GM23248 (cell line): Measurements from ENCODE around the gene ASPHD2.

Experiments used
- EZH2 ChIP-seq: fragments of 200-600 bp; sonication (generic); IDR thresholded peaks from 2 replicates; pipeline ENCODE4 v1.6.1; 2018; ENCODE audit warnings: antibody characterized with exemption, mild to moderate bottlenecking; ENCODE audit not compliant: insufficient read depth, poor library complexity, severe bottlenecking
- EZH2phosphoT487 ChIP-seq: fragments of 200-600 bp; sonication (generic); IDR thresholded peaks from 2 replicates; pipeline ENCODE4 v1.6.1; 2018; ENCODE audit warnings: antibody characterized with exemption, moderate library complexity, mild to moderate bottlenecking, low read depth; ENCODE audit not compliant: insufficient read depth

DNA sequence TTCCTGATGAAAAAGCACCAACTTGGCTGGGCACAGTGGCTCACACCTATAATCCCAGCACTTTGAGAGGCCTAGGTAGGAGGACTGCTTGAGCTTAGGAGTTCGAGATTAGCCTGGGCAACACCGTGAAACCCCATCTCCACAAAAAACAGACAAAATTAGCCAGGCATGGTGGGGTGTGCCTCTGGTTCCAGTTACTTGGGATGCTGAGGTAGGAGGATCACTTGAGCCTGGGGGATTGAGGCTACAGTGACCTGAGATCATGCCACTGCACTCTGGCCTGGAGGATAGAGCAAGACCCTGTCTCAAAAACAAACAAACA, 51.5 kb downstream of the ASPHD2 start:
- TF ChIP-seq EZH2 (no peak), EZH2phosphoT487 (no peak)
